ENCODE results near the gene VWA8. TPM values are rescaled to one million over a fixed set of nuclear protein-coding genes. Genes with fewer than 3 reads are reported as not detected.

VWA8 gene
- polyA plus RNA-seq, 1 of the 3 experiments (the other 2 are of a cell fraction): 5.5 TPM

- Histone ChIP-seq H3K9ac (no peak overlapping the region), H3K4me3 (ENCODE audit: low read depth in 2 of 2, low read length in 1 of 2) (no peak overlapping the region), H3K9me3 (no peaks in the 10 kb centered on the region), H3K9me2 (no peaks in the 10 kb centered on the region), H3K27me3 (ENCODE audit: insufficient read depth) (no peaks in the 10 kb centered on the region), H3K4me2 (no peak overlapping the region), H2AFZ (ENCODE audit: low read depth) (no peak overlapping the region), H3K36me3 (replicated peaks in 1 of 2; ENCODE audit: control insufficient read depth in 1 of 2, insufficient read depth in 2 of 2, low read length in 1 of 2) (no peaks in the 10 kb centered on the region), H3K79me2 (ENCODE audit: insufficient read depth) (no peaks in the 10 kb centered on the region), H4K20me1 (ENCODE audit: insufficient read depth) (no peaks in the 10 kb centered on the region), H3F3A (replicated peaks; ENCODE audit: insufficient read depth) (no peaks in the 10 kb centered on the region), H3K4me1 (ENCODE audit: control insufficient read depth in 1 of 2, insufficient read depth in 2 of 2, low read depth in 1 of 2, low read length in 1 of 2) (peaks cover 0 to 7% of the 10 kb centered on the region in 2 experiments; a peak in 1 of 4 replicates), H3K27ac (ENCODE audit: low read depth in 2 of 2, low read length in 1 of 2) (no peak overlapping the region)
- ChIA-PET CTCF (interaction anchor here (0.9 kb wide), 1 partner anchor 19 kb away, joined by 3 read pairs; no protein-coding TSS in a partner anchor), POLR2A (no interaction called here)
- DNase-seq: no peak
- TF ChIP-seq CTCF (IDR thresholded peaks at IDR 0.05) (no peak), GABPA (IDR thresholded peaks at IDR 0.05; ENCODE audit: low read depth) (no peak), EP300 (IDR thresholded peaks at IDR 0.05; ENCODE audit: borderline replicate concordance in 1 of 2, low read depth in 1 of 2, low read length in 1 of 2) (no peak), POLR2AphosphoS5 (IDR thresholded peaks at IDR 0.05; ENCODE audit: low read depth, low read length) (no peak), TAF1 (IDR thresholded peaks at IDR 0.05; ENCODE audit: borderline replicate concordance, low read depth, low read length) (no peak), TEAD4 (IDR thresholded peaks at IDR 0.05; ENCODE audit: borderline replicate concordance, insufficient read depth) (no peak), RFX5 (IDR thresholded peaks at IDR 0.05; ENCODE audit: low read length) (no peak)
- TF ChIP-seq, protein P1, sequence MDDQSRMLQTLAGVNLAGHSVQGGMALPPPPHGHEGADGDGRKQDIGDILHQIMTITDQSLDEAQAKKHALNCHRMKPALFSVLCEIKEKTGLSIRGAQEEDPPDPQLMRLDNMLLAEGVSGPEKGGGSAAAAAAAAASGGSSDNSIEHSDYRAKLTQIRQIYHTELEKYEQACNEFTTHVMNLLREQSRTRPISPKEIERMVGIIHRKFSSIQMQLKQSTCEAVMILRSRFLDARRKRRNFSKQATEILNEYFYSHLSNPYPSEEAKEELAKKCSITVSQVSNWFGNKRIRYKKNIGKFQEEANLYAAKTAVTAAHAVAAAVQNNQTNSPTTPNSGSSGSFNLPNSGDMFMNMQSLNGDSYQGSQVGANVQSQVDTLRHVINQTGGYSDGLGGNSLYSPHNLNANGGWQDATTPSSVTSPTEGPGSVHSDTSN (IDR thresholded peaks at IDR 0.05): no peak
Observed at GRCh38 chr13:41624041-41624440, 336.9 kb downstream of the VWA8 start.

DNA sequence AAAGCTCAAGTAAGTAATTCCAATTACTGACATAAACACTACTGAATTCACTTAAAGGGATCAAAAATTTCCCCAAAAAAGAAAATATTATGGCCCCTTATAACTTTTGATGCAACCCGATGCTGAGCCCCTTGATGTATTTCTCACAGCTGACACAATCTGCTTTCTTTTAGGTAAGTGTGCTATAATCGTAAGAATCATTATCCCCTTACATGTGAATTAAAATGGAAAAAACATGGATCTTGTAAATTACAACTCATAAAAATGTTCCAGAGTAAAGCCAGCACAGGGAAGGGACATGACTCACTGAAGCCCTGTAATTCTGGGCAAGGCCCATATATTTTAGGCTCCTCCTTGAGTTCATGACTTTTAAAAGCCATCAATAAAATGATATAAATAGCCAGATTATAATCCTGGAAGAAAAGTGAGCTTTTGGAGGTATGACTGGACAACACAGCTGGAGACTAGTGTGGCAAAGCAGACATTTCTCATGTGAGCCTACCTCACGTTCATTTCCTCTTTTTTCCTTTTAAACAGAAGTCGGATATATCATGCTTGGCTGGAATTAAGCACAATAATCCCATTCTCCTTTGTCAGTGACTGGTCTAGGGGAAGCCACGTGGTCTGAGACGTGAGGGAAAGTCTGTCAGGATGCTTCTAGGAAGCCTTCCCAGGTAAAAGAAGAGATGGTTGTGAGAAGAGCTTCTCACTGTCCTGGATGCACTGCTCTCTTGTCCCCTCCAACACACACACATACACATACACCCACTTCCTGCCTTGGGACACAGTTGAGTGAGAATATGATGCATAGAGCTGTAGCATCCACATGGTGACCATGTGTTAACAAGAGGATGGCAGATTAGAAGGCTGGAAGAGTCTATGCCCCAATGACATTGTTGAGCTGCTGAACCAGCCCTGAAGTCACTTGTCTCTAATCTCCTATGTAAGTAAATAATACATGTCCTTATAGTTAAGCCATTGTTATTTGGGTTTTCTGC is 338.2 kb downstream of the VWA8 start:
- 97% methylated on average over 6 of the region's 6 CpGs for WGBS (ENCODE audit: low lambda C conversion rate)
- POLR2A ChIA-PET: no interaction called here
- TF ChIP-seq ELF1 (IDR thresholded peaks at IDR 0.05): no peak
- TF ChIP-seq FOXJ3 (CRISPR knock-in tag; IDR thresholded peaks at IDR 0.05): no peak
- no peak for TF ChIP-seq IRF3 (IDR thresholded peaks at IDR 0.05; ENCODE audit: low read depth, low read length)
- TF ChIP-seq, protein P2, sequence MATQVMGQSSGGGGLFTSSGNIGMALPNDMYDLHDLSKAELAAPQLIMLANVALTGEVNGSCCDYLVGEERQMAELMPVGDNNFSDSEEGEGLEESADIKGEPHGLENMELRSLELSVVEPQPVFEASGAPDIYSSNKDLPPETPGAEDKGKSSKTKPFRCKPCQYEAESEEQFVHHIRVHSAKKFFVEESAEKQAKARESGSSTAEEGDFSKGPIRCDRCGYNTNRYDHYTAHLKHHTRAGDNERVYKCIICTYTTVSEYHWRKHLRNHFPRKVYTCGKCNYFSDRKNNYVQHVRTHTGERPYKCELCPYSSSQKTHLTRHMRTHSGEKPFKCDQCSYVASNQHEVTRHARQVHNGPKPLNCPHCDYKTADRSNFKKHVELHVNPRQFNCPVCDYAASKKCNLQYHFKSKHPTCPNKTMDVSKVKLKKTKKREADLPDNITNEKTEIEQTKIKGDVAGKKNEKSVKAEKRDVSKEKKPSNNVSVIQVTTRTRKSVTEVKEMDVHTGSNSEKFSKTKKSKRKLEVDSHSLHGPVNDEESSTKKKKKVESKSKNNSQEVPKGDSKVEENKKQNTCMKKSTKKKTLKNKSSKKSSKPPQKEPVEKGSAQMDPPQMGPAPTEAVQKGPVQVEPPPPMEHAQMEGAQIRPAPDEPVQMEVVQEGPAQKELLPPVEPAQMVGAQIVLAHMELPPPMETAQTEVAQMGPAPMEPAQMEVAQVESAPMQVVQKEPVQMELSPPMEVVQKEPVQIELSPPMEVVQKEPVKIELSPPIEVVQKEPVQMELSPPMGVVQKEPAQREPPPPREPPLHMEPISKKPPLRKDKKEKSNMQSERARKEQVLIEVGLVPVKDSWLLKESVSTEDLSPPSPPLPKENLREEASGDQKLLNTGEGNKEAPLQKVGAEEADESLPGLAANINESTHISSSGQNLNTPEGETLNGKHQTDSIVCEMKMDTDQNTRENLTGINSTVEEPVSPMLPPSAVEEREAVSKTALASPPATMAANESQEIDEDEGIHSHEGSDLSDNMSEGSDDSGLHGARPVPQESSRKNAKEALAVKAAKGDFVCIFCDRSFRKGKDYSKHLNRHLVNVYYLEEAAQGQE (IDR thresholded peaks at IDR 0.05; ENCODE audit: low read depth, low read length): no peak
- no peak for TF ChIP-seq RFX5 (IDR thresholded peaks at IDR 0.05; ENCODE audit: low read length)
- TF ChIP-seq GABPA (IDR thresholded peaks at IDR 0.05; ENCODE audit: low read depth): no peak
- TF ChIP-seq YY1 (IDR thresholded peaks at IDR 0.05; ENCODE audit: low read depth): no peak
- no peak for TF ChIP-seq MXI1 (IDR thresholded peaks at IDR 0.05; ENCODE audit: low read depth, low read length)
- no peak for TF ChIP-seq USF1 (IDR thresholded peaks at IDR 0.05; ENCODE audit: borderline replicate concordance, low read depth)
- TF ChIP-seq EZH2phosphoT487 (IDR thresholded peaks at IDR 0.05; ENCODE audit: borderline replicate concordance, low read depth): no peak

More for the DNA sequence above, 338.2 kb downstream of the VWA8 start:
- Histone ChIP-seq H3K9me2 (no peaks in the 10 kb centered on the region), H2AFZ (ENCODE audit: low read depth) (no peak overlapping the region), H4K20me1 (ENCODE audit: insufficient read depth) (no peaks in the 10 kb centered on the region), H3K9ac (no peak overlapping the region), H3K79me2 (ENCODE audit: insufficient read depth) (no peaks in the 10 kb centered on the region), H3K4me2 (no peak overlapping the region), H3K4me3 (ENCODE audit: low read depth in 2 of 2, low read length in 1 of 2) (no peak overlapping the region), H3K27me3 (ENCODE audit: insufficient read depth) (no peaks in the 10 kb centered on the region), H3K4me1 (ENCODE audit: control insufficient read depth in 1 of 2, insufficient read depth in 2 of 2, low read depth in 1 of 2, low read length in 1 of 2) (peaks cover 0 to 7% of the 10 kb centered on the region in 2 experiments; a peak in 1 of 4 replicates), H3K27ac (ENCODE audit: low read depth in 2 of 2, low read length in 1 of 2) (no peak overlapping the region; a peak in 2 of 4 replicates), H3F3A (replicated peaks; ENCODE audit: insufficient read depth) (no peaks in the 10 kb centered on the region), H3K9me3 (no peaks in the 10 kb centered on the region), H3K36me3 (replicated peaks in 1 of 2; ENCODE audit: control insufficient read depth in 1 of 2, insufficient read depth in 2 of 2, low read length in 1 of 2) (no peaks in the 10 kb centered on the region)
- CTCF ChIA-PET: interaction anchor here (0.6 kb wide), 1 partner anchor 253 kb away, joined by 4 read pairs; no protein-coding TSS in a partner anchor
- DNase-seq: no peak
